H1 (cell line): ENCODE measurements around the gene ZNF541. TPM values are rescaled to one million over a fixed set of nuclear protein-coding genes. Genes with fewer than 3 reads are reported as not detected.
A peak's percentile ranks its signal among the peaks of the same experiment; 100 is the strongest.

Experiments used
- BACH1 ChIP-seq: IDR thresholded peaks from 2 replicates; pipeline ENCODE4 v1.6.1; 2012; ENCODE audit warnings: low read length, improper control_type of control experiment
- BCL11A ChIP-seq, 2 experiments: IDR thresholded peaks; one replicate each; pipeline ENCODE4 v1.6.1; 2011; ENCODE audit warnings: low read depth in 2 of 2, low read length in 2 of 2, mild to moderate bottlenecking in 2 of 2
- CHD1 ChIP-seq: IDR thresholded peaks from 2 replicates; pipeline ENCODE4 v1.6.1; 2012; ENCODE audit warnings: low read depth, low read length, improper control_type of control experiment
- EZH2 ChIP-seq: fragments of 200-600 bp; sonication (generic); IDR thresholded peaks from 2 replicates; pipeline ENCODE4 v1.7.1; 2012; ENCODE audit warnings: low read depth, mild to moderate bottlenecking, moderate library complexity, low read length, inconsistent platforms; ENCODE audit not compliant: severe bottlenecking
- KDM5A ChIP-seq: fragments of 200-600 bp; IDR thresholded peaks from 2 replicates; pipeline ENCODE4 v1.7.1; 2012; ENCODE audit warnings: mild to moderate bottlenecking, low read length, inconsistent platforms, mixed read lengths
- RAD21 ChIP-seq, 2 experiments: IDR thresholded peaks in 1 of 2; conservative IDR thresholded peaks in 1 of 2; 2 replicates each; pipeline ENCODE4 v1.6.1; 2011; ENCODE audit warnings: low read depth in 2 of 2, low read length in 2 of 2, improper control_type of control experiment in 1 of 2, inconsistent platforms in 1 of 2, mild to moderate bottlenecking in 1 of 2, moderate library complexity in 1 of 2
- RBBP5 ChIP-seq: IDR thresholded peaks from 2 replicates; pipeline ENCODE4 v1.7.1; 2012; ENCODE audit warnings: low read depth, mild to moderate bottlenecking, inconsistent platforms, low read length, moderate library complexity, borderline replicate concordance
- SIX5 ChIP-seq: IDR thresholded peaks from 2 replicates; pipeline ENCODE4 v1.6.1; 2011; ENCODE audit warnings: mild to moderate bottlenecking, low read depth, low read length
- SP1 ChIP-seq: IDR thresholded peaks from 2 replicates; pipeline ENCODE4 v1.6.1; 2011; ENCODE audit warnings: low read depth, low read length
- SP2 ChIP-seq: IDR thresholded peaks from 2 replicates; pipeline ENCODE4 v1.6.1; 2012; ENCODE audit warnings: mild to moderate bottlenecking, low read length, inconsistent platforms
- SP4 ChIP-seq: IDR thresholded peaks from 2 replicates; pipeline ENCODE4 v1.6.1; 2012; ENCODE audit warnings: low read length, inconsistent platforms
- TAF1 ChIP-seq: IDR thresholded peaks from 2 replicates; pipeline ENCODE4 v1.6.1; 2011; ENCODE audit warnings: mild to moderate bottlenecking, low read depth, low read length
- TEAD4 ChIP-seq: IDR thresholded peaks from 2 replicates; pipeline ENCODE4 v1.6.1; 2012; ENCODE audit warnings: low read depth, low read length, inconsistent platforms, mixed read lengths
- polyA plus RNA-seq, 7 experiments: library from polyadenylated mRNA; depleted of rRNA in 3 of 7; stranded (reverse) in 5 of 7; unstranded in 2 of 7; fragments of >200 nt in 5 of 7; fragments of 200-250 nt in 2 of 7; gene quantifications; 1 replicate in 5 of 7; 2 replicates in 1 of 7; 4 replicates in 1 of 7; pipeline versions ENCODE4 v1.2.1 to v1.2.3, GENCODE V29; 2011 to 2013; ENCODE audit warnings: missing spikeins in 2 of 7, mixed read lengths in 2 of 7
- total RNA-seq: library from RNA; stranded (reverse); fragmentation: NEBNext Ultra II Directional; extraction: Animal tissue kit (Norgen Biotek cat#: 25700); gene quantifications from 2 replicates; pipeline ENCODE4 v1.2.1, GENCODE V29; 2021
- TF ChIP-seq, protein P1 (sequence below), 3 experiments: IDR thresholded peaks; 1 replicate in 2 of 3; 2 replicates in 1 of 3; pipeline versions ENCODE4 v1.5.1 to v1.6.1; 2011; ENCODE audit warnings: low read length in 3 of 3, mild to moderate bottlenecking in 3 of 3, inconsistent platforms in 2 of 3, low read depth in 1 of 3, moderate library complexity in 1 of 3; ENCODE audit not compliant: insufficient read depth in 1 of 3; ENCODE audit errors: control extremely low read depth in 1 of 3

Gene ZNF541
- total and polyA plus RNA-seq, 2 of the 8 experiments (the other 6 are each of a cell fraction or from before 2014, with no cell fraction given): 0.05 TPM; not detected in 1

DNA sequence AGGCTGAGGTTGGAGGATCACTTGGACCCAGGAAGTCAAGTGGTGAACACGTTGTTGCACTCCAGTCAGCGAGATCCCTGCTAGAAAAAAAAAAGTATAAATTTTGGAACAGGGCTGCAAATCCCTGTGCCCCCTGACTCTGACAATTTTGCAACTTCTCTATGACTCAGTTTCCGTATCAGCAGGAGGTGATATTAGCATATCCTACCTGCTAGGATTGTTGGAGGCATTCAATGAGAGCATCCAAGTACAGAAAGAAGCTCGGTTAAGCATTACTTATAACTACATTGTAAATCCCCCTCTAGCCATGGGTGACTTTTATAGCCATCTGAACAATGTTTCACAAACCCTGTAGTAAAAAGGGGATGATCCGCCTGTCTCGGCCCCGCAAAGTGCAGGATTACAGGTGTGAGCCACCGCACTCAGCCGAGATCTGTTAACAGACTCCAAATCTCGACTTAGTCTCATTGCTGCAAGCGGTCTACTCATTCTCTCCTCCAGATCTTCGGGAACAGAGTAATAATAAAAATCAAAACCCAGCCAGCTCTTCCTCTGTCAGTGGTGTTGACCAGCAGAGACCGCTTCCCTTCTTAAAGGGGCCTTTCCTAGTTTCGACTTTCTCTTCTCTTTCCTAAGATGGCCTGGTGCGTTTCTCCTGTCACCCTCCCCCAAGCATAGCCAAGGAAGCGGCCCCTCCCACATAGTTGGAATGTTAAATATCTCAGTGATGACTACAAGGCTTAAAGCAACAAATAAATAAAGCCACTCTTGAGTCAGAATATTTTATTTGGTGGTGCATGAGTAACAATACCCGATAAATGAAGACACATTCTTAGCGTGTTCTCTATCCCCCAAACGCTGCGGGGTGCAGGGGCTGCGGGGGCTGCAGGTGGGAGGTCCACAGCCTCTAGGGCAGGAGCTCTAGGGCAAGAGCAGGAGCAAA, 25.7 kb upstream of the ZNF541 start (continued):
- TF ChIP-seq, protein P1, sequence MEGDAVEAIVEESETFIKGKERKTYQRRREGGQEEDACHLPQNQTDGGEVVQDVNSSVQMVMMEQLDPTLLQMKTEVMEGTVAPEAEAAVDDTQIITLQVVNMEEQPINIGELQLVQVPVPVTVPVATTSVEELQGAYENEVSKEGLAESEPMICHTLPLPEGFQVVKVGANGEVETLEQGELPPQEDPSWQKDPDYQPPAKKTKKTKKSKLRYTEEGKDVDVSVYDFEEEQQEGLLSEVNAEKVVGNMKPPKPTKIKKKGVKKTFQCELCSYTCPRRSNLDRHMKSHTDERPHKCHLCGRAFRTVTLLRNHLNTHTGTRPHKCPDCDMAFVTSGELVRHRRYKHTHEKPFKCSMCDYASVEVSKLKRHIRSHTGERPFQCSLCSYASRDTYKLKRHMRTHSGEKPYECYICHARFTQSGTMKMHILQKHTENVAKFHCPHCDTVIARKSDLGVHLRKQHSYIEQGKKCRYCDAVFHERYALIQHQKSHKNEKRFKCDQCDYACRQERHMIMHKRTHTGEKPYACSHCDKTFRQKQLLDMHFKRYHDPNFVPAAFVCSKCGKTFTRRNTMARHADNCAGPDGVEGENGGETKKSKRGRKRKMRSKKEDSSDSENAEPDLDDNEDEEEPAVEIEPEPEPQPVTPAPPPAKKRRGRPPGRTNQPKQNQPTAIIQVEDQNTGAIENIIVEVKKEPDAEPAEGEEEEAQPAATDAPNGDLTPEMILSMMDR (IDR thresholded peaks at IDR 0.05; ENCODE audit: control extremely low read depth in 1 of 3, insufficient read depth in 1 of 3, low read depth in 1 of 3, low read length in 3 of 3): 0 out of 4 replicates have a peak, but pooled peaks of 1 of the 3 experiments have one; percentile 1
- no peak for TF ChIP-seq SP2
- TF ChIP-seq CHD1: no peak
- peak; percentile 43; the same call in 1 of the 2 replicates for TF ChIP-seq TAF1
- no peak for TF ChIP-seq SP4
- no peak for TF ChIP-seq BACH1
- TF ChIP-seq RAD21 (IDR thresholded peaks at IDR 0.05 in 1 of 2, conservative IDR thresholded peaks at IDR 0.05 in 1 of 2; ENCODE audit: low read depth in 2 of 2, low read length in 2 of 2): no peak
- TF ChIP-seq KDM5A: no peak
- TF ChIP-seq SIX5: no peak
- TF ChIP-seq BCL11A (IDR thresholded peaks at IDR 0.05; ENCODE audit: low read depth in 2 of 2, low read length in 2 of 2): no peak
- TF ChIP-seq RBBP5: 0 out of 2 replicates have a peak, but pooled peaks have one; percentile 31
- peak; percentile 78 for TF ChIP-seq TEAD4
- no peak for TF ChIP-seq EZH2
- peak; percentile 86 for TF ChIP-seq SP1
